ENCODE data around the gene SLC35B4.

Gene SLC35B4

GRCh38 chr7:134347567-134347966 lies 30.8 kb upstream of the SLC35B4 start:
- FAIRE-seq (no peak), DNase-seq (ENCODE audit: insufficient read length, low spot score) (no peak)
- no peak for TF ChIP-seq CTCF (IDR thresholded peaks at IDR 0.05; ENCODE audit: insufficient read depth, missing control alignments)

GRCh38 chr7:134343796-134344195 lies 27.1 kb upstream of the SLC35B4 start:
- FAIRE-seq (no peak), DNase-seq (ENCODE audit: insufficient read length, low spot score) (no peak)
- TF ChIP-seq CTCF (IDR thresholded peaks at IDR 0.05; ENCODE audit: insufficient read depth, missing control alignments): no peak

DNA sequence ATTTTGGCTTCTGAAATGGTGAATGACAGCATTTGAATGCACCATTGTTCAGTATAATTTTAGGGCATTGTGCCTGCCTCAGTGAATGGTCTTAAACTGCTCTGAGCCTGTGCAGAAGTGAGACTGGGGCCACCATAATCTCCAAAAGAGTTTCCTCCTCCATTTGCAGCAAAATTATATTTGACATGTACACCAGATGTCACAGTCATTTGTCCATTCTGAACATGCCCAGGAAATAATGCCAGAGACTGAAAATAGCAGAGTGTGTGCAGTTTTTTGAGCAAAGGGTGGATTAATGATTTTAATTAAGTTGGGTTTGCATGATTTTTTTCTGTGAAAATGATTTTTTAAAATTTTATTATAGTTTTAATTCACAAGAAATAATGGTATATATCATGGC lies 26.4 kb upstream of the SLC35B4 start:
- DNase-seq (ENCODE audit: insufficient read length, low spot score) (no peak), FAIRE-seq (no peak)
- TF ChIP-seq CTCF (IDR thresholded peaks at IDR 0.05; ENCODE audit: insufficient read depth, missing control alignments): no peak

- no peak for FAIRE-seq
- TF ChIP-seq CTCF (IDR thresholded peaks at IDR 0.05; ENCODE audit: insufficient read depth, missing control alignments): no peak
- DNase-seq (ENCODE audit: insufficient read length, low spot score): no peak
Measured at GRCh38 chr7:134339475-134339874, 22.7 kb upstream of the SLC35B4 start.

GRCh38 chr7:134337980-134338379 lies 21.2 kb upstream of the SLC35B4 start:
- no peak for TF ChIP-seq CTCF (IDR thresholded peaks at IDR 0.05; ENCODE audit: insufficient read depth, missing control alignments)
- FAIRE-seq (no peak), DNase-seq (ENCODE audit: insufficient read length, low spot score) (no peak)

GRCh38 chr7:134334408-134334807 lies 17.7 kb upstream of the SLC35B4 start:
- no peak for TF ChIP-seq CTCF (IDR thresholded peaks at IDR 0.05; ENCODE audit: insufficient read depth, missing control alignments)
- DNase-seq (ENCODE audit: insufficient read length, low spot score): no peak
- FAIRE-seq: no peak

GRCh38 chr7:134333943-134334342 lies 17.2 kb upstream of the SLC35B4 start:
- DNase-seq (ENCODE audit: insufficient read length, low spot score) (no peak), FAIRE-seq (no peak)
- TF ChIP-seq CTCF (IDR thresholded peaks at IDR 0.05; ENCODE audit: insufficient read depth, missing control alignments): no peak
